Right ventricle myocardium inferior (tissue), 1 donor: ENCODE measurements around the gene MBD3L5. TPM values are rescaled to one million over a fixed set of nuclear protein-coding genes. Genes with fewer than 3 reads are reported as not detected.
"Not testable (repeated sequence)": the region's sequence is repeated elsewhere in the genome, so short reads cannot be mapped to it uniquely, and the experiment has no call there.

Source experiments
- ATAC-seq: fragments of 200-7000 bp; cut with Tn5 transposase; one replicate; pipeline ENCODE4 v1.9.1; 2020; ENCODE audit warnings: mild to moderate bottlenecking, moderate library complexity
- DNase-seq: peaks from one replicate; pipeline ENCODE4 v3.0.0; 2021; ENCODE audit errors: missing footprints
- intact Hi-C: fragments of 100-400 bp; cut with DNase I; formaldehyde crosslinking; loops from one replicate; pipeline ENCODE4 v1.11.0; 2022
- long read RNA-seq: library from polyadenylated mRNA; unstranded; transcript quantifications from one replicate; pipeline ENCODE4 v2.0.0, GENCODE V29; 2021
- total RNA-seq: library from RNA; stranded (reverse); fragmentation: NEBNext Ultra II Directional; extraction: Animal tissue kit (Norgen Biotek cat#: 25700); gene quantifications from one replicate; pipeline ENCODE4 v1.2.1, GENCODE V29; 2021
- donor health status: DM: no; HTN: yes; CAD: no; lungs with severe emphysema.

Gene MBD3L5
- not detected for total RNA-seq
- long read RNA-seq = 0 reads

DNA sequence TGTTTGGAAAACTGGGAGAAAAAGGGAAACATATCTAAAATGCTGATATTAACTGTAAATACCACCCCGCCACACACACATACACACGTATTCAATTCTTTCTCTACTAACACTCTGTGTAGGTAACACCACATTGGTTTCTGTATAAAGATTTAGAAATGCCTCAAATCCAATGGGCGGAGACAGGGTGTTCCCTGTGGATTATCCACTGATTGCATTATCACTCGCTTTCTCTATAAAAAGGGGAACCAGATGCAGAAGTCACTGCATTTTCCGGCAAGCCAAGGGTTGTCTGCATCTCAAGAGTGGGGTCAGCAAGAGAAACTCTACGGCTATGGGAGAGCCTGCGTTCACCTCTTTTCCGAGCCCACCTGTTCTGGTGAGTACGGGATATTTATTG lies at the start of gene MBD3L5:
Gene MBD3L5, plus strand, starts transcription at position 301 of the 400 bp plus-strand sequence. Its CDS starts 34 bp downstream, at position 335.
- DNase-seq = not testable (repeated sequence)

DNA sequence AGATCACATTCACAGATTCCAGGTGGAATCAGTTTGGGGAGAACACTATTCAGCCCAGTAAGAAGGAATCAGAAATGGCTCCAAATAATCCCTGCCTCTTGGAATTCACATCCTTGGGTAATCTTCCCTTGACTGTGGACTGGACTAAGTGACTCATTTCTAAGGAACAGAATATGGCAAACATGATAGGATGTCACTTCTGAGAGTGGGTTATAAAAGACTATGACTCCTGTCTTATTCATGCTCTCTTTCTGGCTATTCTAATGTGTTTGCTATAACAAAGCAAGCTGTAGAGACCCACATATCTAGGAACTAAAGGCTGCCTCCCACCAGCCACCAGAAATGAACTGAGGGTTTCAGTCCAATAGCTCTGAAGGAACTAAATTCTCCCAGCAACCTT lies 46.9 kb upstream of the MBD3L5 start:
- no peak for DNase-seq
- intact Hi-C loops = no loop called here

More for the DNA sequence above, at the start of gene MBD3L5:
- intact Hi-C loops, ATAC-seq: not testable (repeated sequence)

DNA sequence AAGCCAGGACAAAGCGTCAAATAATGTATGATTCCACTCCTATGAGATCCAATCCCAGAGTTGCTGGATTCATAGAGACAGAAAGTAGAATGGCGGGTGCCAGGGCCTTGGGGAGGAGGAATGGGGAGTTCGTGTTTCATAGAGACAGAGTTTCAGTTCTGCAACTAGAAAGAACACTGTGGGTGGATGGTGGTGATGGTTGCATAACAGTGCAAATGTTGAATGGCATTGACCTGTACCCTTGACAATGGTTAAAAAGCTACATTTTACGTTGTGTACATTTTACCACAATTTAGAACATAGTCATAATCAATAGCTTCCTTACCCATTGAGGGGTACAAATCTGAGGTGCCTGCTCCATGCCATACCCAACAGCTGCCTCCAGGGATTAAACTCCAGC lies 42.5 kb upstream of the MBD3L5 start:
- intact Hi-C loops = no loop called here
- no peak for ATAC-seq
- no peak for DNase-seq

More for the DNA sequence above, 46.9 kb upstream of the MBD3L5 start:
- no peak for ATAC-seq

DNA sequence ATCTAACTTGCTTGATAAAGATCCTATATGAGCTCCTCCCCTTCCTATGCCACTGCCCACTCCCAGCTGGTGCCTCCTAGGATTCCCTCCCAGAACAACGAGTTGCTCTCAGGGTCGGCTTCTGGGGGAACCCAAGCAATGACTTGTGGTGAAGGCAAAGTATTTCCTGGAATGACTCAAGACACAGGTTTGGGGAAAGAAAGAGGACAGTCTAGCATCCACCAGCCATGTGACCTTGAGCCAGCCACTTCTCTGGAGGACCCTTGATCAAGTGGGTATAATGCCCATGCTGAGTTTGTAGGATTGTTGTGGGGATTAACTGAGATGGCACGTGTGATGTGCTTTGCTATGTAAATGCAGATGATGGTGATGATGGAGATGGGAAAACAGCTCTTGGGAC lies 42.1 kb upstream of the MBD3L5 start:
- no peak for DNase-seq
- no peak for ATAC-seq
- intact Hi-C loops = no loop called here

DNA sequence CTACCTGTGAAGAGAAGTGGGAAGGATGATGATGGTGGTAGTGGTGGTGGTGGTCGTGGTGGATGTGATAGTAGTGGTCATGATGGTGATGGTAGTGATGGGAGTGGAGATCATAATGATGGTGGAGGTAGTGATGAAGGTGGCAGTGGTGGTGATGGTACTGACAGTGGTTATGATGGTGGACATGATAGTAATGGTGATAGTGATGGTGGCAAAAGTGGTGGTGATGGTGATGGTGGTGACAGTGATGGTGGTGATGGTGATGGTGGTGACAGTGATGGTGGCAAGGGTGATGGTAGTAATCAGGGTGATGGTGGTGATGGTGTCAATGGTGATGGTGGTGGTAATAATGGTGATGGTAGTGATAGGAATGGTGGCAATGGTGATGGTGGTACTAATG lies 35.3 kb upstream of the MBD3L5 start:
- DNase-seq (no peak), ATAC-seq (no peak)
- intact Hi-C loops = no loop called here

DNA sequence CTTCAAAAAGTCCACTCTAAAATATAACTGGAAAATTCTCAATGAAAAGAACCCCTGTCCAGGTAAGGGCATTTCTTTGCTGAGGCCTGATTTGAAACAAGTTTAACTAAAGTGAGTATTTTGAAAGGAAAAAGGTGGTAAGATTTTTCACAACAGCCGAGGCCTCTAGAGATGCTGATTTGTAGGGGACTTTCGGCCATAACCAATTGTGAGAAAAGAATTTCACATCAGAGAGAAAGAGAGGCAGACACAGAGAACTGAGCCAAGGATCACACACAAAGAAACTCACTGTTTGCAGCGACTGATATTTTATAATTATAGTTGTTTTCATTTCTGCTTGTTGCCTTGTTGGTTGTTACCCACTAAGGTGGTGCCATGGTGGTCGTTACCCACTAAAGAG lies 33.6 kb upstream of the MBD3L5 start:
- no peak for ATAC-seq
- DNase-seq = no peak
- intact Hi-C loops = no loop called here

DNA sequence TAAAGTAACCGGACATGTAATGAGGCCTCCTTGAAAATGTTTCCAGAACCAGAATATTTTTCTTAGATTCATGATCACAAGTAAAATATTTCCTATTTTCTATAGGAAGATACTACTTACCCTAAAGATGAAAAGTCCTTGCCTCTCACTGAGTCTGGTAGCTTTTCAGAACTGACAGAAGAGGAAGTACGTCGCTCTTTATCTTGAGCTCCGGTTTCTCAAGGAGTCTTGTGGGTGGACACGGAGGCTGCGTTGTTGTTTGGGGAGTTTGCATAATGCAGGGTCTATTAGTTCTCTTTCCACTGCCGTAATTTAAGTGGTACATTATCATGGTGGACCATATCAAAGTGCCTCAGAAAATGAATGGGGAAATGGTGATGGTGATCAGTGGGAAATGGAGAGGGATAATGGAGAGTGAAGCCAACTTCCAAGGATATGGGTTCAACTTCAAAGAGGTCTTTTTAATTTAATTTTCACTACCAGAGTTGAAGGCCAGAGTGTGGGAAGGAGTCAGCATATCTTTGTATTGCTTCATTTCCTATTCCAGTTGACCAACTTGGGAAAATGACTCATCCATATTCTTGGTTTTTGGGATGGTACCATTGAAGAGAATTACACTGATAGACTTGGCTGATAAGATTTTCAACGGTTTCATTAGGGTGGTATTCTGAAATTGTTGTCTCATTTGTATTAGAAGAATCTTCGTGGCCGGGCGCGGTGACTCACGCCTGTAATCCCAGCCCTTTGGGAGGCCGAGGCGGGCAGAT lies 32.5 kb upstream of the MBD3L5 start:
- intact Hi-C loops = no loop called here
- DNase-seq (no peak), ATAC-seq (no peak)

DNA sequence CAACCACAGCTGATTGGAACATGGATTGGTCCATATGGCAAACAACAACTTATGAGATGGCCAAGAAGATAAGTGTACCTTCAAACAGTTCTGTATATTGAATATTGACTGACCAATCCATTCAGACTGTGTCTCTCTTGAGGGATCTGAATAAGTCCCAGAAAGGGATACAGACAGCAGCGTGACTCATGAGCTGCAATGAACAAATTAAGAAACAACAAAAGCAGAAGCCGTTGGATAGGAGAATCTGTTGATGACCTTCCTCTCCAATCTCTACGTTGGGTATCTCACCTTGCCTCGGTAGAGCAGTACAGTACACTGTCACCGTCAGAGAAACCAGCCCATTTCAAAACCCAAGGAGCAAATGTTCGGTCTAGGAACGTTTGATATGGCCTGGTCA lies 30.4 kb upstream of the MBD3L5 start:
- DNase-seq (no peak), ATAC-seq (no peak)
- intact Hi-C loops = loop anchor here (10.0 kb wide), 1 partner anchor 485 kb away; no protein-coding TSS in a partner anchor

DNA sequence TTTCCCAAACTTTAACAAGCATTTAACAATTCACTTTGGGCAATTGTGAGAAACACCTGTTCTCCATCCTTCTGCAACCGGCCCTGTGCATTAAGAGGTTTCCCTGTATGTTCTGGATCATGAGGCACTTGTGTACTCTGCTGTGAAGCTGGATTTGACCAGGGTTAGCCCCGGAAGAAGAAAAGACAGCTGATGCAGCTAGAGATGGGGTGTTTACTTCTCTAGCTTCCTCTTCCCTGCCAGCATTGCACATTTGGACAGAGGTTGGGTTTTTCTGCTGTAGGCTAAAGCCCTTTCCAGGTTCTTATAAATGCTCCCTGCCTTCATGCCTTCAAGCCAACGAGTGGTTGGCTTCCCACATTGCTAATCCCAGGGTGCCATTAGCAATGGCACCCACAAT lies 30.0 kb upstream of the MBD3L5 start:
- intact Hi-C loops = loop anchor here (10.0 kb wide), 1 partner anchor 486 kb away; no protein-coding TSS in a partner anchor
- DNase-seq (no peak), ATAC-seq (no peak)

DNA sequence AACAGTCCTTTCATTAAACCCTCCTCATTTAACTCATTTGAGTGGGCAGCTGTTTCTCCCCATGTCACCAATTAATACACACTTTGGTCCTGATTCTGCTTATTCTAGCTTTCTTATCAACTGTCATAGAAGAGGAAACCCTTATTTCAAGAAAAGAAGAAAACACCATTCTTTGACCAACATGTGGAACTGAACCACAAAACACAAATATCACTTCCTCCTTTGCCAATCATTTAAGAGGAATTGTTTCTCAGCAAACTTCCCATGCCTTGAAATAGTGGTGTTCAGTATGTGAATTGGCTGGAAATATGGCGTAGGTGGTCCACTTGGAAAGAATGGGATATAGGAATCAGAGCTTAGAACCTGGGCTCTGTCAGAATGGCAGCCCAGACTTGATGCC lies 29.6 kb upstream of the MBD3L5 start:
- intact Hi-C loops = loop anchor here (10.0 kb wide), 1 partner anchor 486 kb away; no protein-coding TSS in a partner anchor
- DNase-seq (no peak), ATAC-seq (no peak)

DNA sequence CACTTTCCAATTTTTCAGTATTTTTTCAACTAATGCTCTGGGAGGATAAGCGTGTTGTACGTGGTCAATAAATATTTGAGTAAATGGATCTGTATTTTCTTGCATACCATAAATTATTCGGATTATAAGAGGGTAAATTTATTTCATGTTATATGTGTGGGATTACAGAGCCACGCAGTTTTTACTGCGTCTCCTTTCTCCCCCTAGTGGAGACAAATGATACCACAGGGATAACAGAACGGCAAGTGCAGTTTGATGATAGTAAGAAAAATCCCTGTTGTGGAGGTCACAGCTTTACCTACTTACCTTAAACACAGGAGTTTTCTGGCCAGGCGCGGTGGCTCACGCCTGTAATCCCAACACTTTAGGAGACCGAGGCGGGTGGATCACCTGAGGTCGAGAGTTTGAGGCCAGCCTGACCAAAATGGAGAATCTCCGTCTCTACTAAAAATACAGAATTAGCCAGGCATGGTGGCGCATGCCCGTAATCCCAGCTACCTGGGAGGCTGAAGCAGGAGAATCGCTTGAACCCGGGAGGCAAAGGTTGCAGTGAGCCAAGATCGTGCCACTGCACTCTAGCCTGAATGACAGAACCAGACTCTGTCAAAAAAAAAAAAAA lies 26.0 kb upstream of the MBD3L5 start:
- intact Hi-C loops = loop anchor here (10.0 kb wide), 1 partner anchor 490 kb away; no protein-coding TSS in a partner anchor
- DNase-seq = no peak
- ATAC-seq = no peak

DNA sequence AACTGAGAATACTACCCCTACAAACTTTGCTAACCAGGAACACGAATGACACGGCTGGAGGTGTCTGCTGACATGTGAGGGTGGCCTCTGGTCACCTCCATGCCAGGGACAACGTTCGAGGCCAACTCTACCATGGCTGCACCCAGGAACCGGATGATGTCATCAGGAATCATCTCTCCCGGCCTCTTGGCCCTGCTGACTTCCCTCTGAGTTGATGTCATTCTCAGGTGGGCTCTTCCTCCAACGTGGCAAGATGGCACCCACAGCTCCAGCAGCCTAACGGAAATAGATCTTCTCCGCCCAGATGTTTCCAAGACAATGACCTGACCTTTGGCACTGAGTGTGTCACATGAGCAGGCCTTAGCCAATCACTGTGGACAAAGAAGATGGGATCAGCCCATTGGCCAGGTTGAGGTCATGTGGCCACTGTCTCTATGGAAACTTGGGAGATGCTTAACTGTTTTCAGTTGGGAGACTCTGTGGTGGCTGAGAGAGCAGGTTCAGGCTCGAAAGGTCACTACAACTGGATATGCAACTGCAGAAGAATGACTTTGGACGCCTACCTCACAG lies 24.2 kb upstream of the MBD3L5 start:
- ATAC-seq (no peak), DNase-seq (no peak)
- intact Hi-C loops = loop anchor here (10.0 kb wide), 1 partner anchor 491 kb away; no protein-coding TSS in a partner anchor

DNA sequence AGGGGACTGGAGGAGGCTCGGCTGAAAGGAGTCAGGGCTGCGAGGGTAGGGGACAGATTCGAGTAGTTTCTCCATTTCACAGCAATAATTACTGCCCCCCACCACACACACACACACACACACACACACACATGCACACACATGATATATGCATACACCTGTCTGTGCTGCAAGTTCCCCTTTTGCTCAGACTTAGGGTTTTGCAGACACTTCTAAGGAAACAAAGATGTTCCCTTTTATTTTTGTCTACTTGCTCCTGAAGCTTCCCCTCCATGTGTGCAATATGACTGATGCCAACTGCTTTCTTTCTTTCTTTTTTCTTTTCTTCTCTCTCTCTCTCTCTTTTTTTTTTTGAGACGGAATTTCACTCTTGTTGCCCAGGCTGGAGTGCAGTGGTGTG lies 22.5 kb upstream of the MBD3L5 start:
- ATAC-seq (no peak), DNase-seq (no peak)

DNA sequence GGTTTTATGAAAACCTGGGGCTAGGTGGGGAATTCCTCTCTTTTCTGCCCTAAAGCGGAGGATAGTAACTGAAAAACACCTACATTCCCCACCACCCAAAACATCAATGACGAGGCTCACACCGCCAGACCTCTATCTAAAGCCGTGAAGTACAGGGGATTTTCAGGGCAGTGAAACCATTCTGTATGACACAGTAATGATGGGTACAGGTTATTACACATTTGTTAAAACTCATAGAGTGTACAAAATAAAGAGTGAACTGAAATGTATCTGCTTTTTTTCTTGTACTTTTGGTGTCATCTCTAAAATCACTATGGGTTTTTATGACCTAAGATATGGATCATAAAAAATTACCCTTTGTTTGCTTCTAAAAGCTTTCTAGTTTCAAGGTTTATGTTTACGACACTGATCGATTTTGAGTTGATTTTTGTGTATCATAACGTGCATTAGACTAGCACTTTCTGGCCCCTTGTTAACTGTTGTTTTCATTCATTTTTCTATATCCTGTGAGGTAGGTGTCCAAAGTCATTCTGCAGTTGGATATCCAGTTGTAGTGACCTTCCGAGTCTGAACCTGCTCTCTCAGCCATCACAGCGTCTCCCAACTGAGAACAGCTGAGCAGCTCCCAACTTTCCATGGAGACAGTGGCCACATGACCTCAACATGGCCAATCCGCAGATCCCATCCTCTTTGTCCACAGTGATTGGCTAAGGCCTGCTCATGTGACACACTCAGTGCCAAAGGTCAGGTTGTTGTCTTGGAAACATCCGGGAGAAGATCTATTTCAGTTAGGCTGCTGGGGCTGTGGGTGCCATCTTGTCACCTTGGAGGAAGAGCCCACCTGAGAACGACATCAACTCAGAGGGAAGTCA lies 19.4 kb upstream of the MBD3L5 start:
- DNase-seq (no peak), ATAC-seq (no peak)
- intact Hi-C loops = no loop called here

More for the DNA sequence above, 22.5 kb upstream of the MBD3L5 start:
- intact Hi-C loops = loop anchor here (10.0 kb wide), 1 partner anchor 493 kb away; no protein-coding TSS in a partner anchor

DNA sequence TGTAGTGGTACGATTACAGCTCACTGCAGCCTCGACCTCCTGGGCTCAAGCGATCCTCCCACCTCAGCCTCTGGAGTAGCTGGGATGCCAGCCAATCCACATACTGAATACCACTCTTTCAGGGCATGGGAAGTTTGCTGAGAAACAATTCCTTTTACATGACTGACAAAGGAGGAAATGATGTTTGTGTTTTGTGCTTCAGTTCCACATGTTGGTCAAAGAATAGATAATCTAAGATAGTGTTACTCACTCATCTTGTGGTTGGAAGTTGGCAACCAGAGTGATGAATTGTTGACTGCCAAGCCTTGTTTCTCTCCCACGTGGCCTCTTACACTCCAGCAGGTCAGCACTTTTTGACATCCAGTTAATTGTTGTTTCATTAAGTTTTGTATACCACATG lies 16.7 kb upstream of the MBD3L5 start:
- DNase-seq (no peak), ATAC-seq (no peak)

DNA sequence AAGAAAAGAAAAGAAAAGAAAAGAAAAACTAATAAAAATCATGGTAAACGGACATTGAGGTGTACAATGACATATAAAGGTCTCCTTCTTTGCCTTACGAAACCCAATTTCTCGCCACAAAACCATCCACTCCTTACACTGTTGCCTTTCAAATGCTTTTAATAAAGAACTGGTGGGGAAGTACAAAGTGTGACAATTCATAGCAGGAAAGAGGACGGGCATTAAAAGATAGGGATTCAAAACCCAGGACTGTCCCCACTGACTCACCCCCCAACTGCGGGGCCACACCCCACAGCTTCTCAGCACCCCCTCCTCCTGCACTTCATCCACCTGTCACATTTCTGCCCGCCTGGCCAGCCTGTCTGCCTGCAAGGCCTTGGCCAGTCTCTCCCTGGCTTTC lies 11.6 kb upstream of the MBD3L5 start:
- ATAC-seq (no peak), DNase-seq (no peak)
- intact Hi-C loops = no loop called here

More for the DNA sequence above, 16.7 kb upstream of the MBD3L5 start:
- intact Hi-C loops = no loop called here

DNA sequence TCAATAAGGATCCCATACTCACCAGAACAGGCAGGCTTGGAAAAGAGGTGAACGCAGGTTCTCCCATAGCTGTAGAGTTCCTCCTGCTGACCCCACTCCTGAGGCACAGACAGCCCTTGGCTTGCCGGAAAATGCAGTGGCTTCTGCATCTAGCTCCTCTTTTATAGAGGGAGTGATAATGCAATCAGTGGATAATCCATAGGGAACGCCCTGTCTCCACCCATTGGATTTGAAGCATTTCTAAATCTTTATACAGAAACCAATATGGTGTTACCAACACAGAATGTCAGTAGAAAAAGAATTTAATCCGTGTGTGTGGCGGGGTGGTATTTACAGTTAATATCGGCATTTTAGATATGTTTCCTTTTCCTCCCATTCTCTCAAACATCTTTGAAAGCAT lies 9.0 kb upstream of the MBD3L5 start, which contains the start of gene MBD3L2B:
Gene MBD3L2B, minus strand, starts transcription at position 101 of the 400 bp plus-strand sequence. Its CDS starts 34 bp downstream, at position 67.
- intact Hi-C loops, DNase-seq, ATAC-seq: not testable (repeated sequence)

DNA sequence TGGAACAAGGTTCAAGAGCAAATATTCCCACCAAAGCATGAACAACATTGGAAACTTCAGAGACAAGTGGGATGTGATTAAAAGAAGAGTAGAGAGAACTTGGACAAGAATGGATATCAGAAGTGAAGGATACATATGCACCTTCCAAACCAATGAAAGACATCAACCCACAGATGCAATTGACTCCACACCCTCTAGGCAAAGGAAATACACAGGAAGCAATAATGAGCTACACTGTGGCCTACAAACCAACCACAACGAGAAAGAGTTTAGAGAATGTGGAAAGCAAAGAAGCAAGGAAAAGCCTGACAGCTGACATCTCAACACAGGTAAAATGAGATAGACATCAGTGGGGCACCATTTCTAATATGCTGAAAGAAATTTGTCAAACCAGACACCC lies 1.6 kb upstream of the MBD3L5 start:
- intact Hi-C loops, DNase-seq, ATAC-seq: not testable (repeated sequence)
